Measurements from ENCODE around the gene MED12L. TPM values are rescaled to one million over a fixed set of nuclear protein-coding genes. Genes with fewer than 3 reads are reported as not detected.
A peak's percentile ranks its signal among the peaks of the same experiment; 100 is the strongest.

Gene MED12L
- total and polyA plus RNA-seq, 9 of the 15 experiments (the other 6 are each of a cell fraction or from before 2014, with no cell fraction given) = not detected

DNA sequence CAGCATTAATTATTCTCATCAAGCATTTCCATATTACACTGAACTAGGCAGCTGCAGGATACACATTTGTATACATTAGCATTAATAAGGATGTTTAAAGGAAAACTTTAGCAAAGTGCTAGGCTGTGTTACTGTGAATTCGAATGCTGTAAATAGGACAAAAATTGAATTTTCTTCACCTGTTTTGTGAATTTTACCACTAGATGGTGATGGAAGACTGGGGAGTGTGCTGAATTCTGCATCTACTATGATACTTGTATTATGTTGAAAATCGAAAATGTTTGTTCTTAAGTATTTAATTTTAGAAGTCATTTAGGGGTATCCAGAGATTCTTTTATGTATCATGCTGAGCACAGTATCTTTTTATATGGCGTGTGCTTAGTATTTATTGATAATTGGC, 205.2 kb downstream of the MED12L start (continued):
- TF ChIP-seq, protein P1, sequence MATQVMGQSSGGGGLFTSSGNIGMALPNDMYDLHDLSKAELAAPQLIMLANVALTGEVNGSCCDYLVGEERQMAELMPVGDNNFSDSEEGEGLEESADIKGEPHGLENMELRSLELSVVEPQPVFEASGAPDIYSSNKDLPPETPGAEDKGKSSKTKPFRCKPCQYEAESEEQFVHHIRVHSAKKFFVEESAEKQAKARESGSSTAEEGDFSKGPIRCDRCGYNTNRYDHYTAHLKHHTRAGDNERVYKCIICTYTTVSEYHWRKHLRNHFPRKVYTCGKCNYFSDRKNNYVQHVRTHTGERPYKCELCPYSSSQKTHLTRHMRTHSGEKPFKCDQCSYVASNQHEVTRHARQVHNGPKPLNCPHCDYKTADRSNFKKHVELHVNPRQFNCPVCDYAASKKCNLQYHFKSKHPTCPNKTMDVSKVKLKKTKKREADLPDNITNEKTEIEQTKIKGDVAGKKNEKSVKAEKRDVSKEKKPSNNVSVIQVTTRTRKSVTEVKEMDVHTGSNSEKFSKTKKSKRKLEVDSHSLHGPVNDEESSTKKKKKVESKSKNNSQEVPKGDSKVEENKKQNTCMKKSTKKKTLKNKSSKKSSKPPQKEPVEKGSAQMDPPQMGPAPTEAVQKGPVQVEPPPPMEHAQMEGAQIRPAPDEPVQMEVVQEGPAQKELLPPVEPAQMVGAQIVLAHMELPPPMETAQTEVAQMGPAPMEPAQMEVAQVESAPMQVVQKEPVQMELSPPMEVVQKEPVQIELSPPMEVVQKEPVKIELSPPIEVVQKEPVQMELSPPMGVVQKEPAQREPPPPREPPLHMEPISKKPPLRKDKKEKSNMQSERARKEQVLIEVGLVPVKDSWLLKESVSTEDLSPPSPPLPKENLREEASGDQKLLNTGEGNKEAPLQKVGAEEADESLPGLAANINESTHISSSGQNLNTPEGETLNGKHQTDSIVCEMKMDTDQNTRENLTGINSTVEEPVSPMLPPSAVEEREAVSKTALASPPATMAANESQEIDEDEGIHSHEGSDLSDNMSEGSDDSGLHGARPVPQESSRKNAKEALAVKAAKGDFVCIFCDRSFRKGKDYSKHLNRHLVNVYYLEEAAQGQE (IDR thresholded peaks at IDR 0.05; ENCODE audit: borderline replicate concordance) = peak; percentile 16; the same call in 1 of the 2 replicates
- TF ChIP-seq, protein P1 (CRISPR knock-in tag; IDR thresholded peaks at IDR 0.05; ENCODE audit: low read depth) = no peak
- TF ChIP-seq NFE2 (IDR thresholded peaks at IDR 0.05; ENCODE audit: low read depth) = no peak
- no peak for TF ChIP-seq ELF2 (CRISPR knock-in tag; IDR thresholded peaks at IDR 0.05)
- TF ChIP-seq SMARCC2 (IDR thresholded peaks at IDR 0.05; ENCODE audit: low read depth) = no peak
- TF ChIP-seq SMARCA4 (IDR thresholded peaks at IDR 0.05) = no peak
- no peak for TF ChIP-seq ZNF143 (CRISPR knock-in tag; IDR thresholded peaks at IDR 0.05)

All from K562 (cell line).